T-helper 1 cell treated with Interleukin-12 subunit alpha and Interleukin-12 subunit beta and Interleukin-4 antibody, amounts not matched to agents 30 ng/mL and 1 ng/mL, for 36 hours (primary cell): ENCODE data around the gene UCMA. TPM values are rescaled to one million over a fixed set of nuclear protein-coding genes. Genes with fewer than 3 reads are reported as not detected.
"Not testable (repeated sequence)": the region's sequence is repeated elsewhere in the genome, so short reads cannot be mapped to it uniquely, and the experiment has no call there.

Source experiments
- intact Hi-C: fragments of 100-400 bp; cut with micrococcal nuclease; formaldehyde crosslinking; loops from one replicate; pipeline ENCODE4 v1.15.1; 2024
- total RNA-seq: library from RNA; stranded (reverse); gene quantifications from 2 replicates; pipeline ENCODE4 v1.2.3, GENCODE V29; 2022

The UCMA gene
- not detected in 2 replicates for total RNA-seq

GRCh38 chr10:13234172-13234571 is at the start of gene UCMA:
Gene UCMA (minus strand): TSS chr10:13234374. CDS start chr10:13234258, 116 bp downstream.
- intact Hi-C loops: no loop called here

- intact Hi-C loops: not testable (repeated sequence)
Measured at GRCh38 chr10:13282348-13282747, 48.2 kb upstream of the UCMA start.

- intact Hi-C loops: no loop called here
Measured at GRCh38 chr10:13276749-13277365, 42.7 kb upstream of the UCMA start.

- intact Hi-C loops: not testable (repeated sequence)
Measured at GRCh38 chr10:13276146-13276545, 42.0 kb upstream of the UCMA start.

GRCh38 chr10:13272164-13272571 is 38.0 kb upstream of the UCMA start:
- intact Hi-C loops: no loop called here

- intact Hi-C loops: loop anchor here (1.0 kb wide), 2 partner anchors 31 to 80 kb away; no protein-coding TSS in a partner anchor
Measured at GRCh38 chr10:13271552-13272163, 37.5 kb upstream of the UCMA start.

GRCh38 chr10:13270877-13271551 is 36.8 kb upstream of the UCMA start:
- intact Hi-C loops: loop anchor here (1.0 kb wide), 2 partner anchors 31 to 80 kb away; no protein-coding TSS in a partner anchor

GRCh38 chr10:13268841-13269240 is 34.7 kb upstream of the UCMA start:
- intact Hi-C loops: no loop called here

GRCh38 chr10:13268310-13268709 is 34.1 kb upstream of the UCMA start:
- intact Hi-C loops: no loop called here

- intact Hi-C loops: no loop called here
Measured at GRCh38 chr10:13263591-13263990, 29.4 kb upstream of the UCMA start.

GRCh38 chr10:13262433-13262832 is 28.3 kb upstream of the UCMA start:
- intact Hi-C loops: no loop called here

- intact Hi-C loops: no loop called here
Measured at GRCh38 chr10:13257621-13258140, 23.5 kb upstream of the UCMA start.

GRCh38 chr10:13256627-13257026 is 22.5 kb upstream of the UCMA start:
- intact Hi-C loops: no loop called here

- intact Hi-C loops: no loop called here
Measured at GRCh38 chr10:13253726-13254125, 19.6 kb upstream of the UCMA start.

- intact Hi-C loops: no loop called here
Measured at GRCh38 chr10:13247784-13248183, 13.6 kb upstream of the UCMA start.

GRCh38 chr10:13247246-13247645 is 13.1 kb upstream of the UCMA start:
- intact Hi-C loops: no loop called here

- intact Hi-C loops: not testable (repeated sequence)
Measured at GRCh38 chr10:13242260-13242659, 8.1 kb upstream of the UCMA start.

GRCh38 chr10:13241613-13242012 is 7.4 kb upstream of the UCMA start:
- intact Hi-C loops: no loop called here

GRCh38 chr10:13239923-13240322 is 5.7 kb upstream of the UCMA start:
- intact Hi-C loops: no loop called here

GRCh38 chr10:13238271-13239077 is 4.3 kb upstream of the UCMA start:
- intact Hi-C loops: no loop called here

- intact Hi-C loops: no loop called here
Measured at GRCh38 chr10:13236638-13237037, 2.5 kb upstream of the UCMA start.
